ENCODE measurements around the gene RAD1.

RAD1 gene

DNA sequence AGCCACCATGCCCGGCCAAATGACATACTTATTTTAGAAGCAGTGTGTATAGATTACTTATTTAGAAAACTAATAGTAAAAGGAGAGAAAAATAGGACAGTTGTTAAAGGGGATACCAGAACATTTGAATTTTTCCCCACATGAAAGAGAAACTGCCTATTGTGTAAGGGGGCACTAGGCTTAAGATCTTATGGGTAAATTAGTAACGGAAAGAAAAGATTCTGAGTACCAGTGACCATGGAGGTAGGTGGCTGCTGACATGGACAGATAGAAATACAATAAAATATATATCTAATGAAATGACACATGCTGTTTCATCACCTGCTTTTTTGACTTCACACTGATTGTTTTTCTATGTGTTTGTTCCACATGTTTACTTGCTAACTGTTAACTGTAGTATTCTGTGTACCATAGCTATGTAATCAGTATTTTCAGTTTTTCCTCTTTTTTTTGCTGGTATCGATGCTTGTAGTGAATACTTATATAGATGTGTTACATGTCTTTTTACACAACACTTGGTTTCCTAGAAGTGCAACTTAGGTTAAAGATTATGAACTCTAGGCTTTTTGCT lies 11.1 kb upstream of the RAD1 start:
- TF ChIP-seq, protein P1, sequence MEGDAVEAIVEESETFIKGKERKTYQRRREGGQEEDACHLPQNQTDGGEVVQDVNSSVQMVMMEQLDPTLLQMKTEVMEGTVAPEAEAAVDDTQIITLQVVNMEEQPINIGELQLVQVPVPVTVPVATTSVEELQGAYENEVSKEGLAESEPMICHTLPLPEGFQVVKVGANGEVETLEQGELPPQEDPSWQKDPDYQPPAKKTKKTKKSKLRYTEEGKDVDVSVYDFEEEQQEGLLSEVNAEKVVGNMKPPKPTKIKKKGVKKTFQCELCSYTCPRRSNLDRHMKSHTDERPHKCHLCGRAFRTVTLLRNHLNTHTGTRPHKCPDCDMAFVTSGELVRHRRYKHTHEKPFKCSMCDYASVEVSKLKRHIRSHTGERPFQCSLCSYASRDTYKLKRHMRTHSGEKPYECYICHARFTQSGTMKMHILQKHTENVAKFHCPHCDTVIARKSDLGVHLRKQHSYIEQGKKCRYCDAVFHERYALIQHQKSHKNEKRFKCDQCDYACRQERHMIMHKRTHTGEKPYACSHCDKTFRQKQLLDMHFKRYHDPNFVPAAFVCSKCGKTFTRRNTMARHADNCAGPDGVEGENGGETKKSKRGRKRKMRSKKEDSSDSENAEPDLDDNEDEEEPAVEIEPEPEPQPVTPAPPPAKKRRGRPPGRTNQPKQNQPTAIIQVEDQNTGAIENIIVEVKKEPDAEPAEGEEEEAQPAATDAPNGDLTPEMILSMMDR (IDR thresholded peaks at IDR 0.05) = no peak

- TF ChIP-seq, protein P1 (IDR thresholded peaks at IDR 0.05) = no peak
Observed at GRCh38 chr5:34924462-34924765, 9.1 kb upstream of the RAD1 start.

DNA sequence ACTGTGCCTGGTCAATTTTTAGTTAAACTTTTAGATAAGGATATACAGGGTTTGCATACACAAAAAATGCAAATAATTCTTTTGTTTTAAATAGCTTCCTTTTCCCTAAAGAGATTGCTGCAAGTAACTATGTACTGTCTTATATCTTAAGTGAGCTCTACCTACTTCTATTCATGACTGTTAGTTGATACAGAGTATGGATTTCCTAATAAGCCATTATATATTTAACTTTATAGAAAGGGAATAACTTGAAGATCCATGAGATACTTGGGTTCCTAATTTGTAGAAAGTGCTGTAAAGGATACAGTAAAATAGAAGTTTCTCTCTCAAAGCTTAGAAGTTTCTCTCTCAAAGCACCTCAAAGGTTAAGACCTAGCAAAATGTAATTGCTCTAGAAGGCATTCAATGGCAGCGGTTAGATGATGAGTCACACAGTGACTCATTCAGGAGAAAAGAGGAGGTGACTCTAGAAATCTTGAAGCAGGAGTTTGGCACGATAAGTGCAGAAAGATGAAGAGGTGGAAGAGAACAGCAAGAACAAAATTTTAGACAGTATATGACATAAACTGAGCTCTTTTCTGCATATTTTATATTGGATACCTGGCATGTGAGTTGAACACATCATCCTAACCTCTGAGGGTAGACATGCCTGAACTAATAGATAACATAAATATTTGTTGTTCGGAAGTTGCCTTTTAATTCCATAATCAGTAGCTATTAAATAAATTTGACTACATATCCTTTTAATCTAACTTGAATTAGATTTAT lies 8.6 kb upstream of the RAD1 start:
- TF ChIP-seq, protein P1 (IDR thresholded peaks at IDR 0.05) = no peak

DNA sequence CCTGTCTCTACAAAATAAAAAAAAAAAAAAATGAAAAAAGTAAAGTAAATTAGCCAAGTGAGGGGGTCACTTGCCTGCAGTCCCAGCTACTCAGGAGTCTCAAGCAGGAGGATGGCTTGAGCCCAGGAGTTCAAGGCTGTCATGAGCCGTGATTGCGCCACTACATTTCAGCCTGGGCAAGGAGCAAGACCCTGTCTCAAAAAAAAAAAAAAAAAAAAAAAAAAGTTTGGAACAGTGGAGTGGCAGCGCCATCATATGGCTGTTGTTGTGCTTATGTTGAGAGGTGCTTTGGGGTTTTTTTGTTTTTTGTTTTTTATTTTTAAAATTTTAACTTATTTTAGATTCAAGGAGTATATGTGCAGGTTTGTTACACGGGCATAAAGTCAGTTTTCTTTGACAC lies 3.8 kb upstream of the RAD1 start:
- TF ChIP-seq, protein P1 (IDR thresholded peaks at IDR 0.05) = no peak

DNA sequence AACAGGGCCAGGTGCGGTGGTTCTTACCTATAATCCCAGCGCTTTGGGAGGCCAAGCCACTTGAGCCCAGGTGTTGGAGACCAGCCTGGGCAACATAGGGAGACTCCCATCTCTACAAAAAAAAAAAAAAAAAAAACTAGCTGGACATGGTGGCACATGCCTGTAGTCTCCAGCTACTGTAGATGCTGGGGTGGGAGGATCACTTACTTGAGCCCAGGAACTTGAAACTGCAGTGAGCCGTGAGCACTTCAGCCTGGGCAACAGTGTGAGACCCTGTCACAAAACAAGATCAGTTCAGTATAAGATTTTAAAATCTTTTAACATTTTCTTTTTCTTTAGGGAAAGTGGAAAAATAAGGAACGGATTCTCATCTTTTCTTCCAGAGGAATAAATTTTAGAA lies 2.7 kb upstream of the RAD1 start:
- TF ChIP-seq, protein P1 (IDR thresholded peaks at IDR 0.05) = no peak

GRCh38 chr5:34916518-34916917 lies 1.2 kb upstream of the RAD1 start:
- TF ChIP-seq, protein P1 (IDR thresholded peaks at IDR 0.05) = no peak

GRCh38 chr5:34915856-34916192 lies 520 bp upstream of the RAD1 start:
- TF ChIP-seq, protein P1 (IDR thresholded peaks at IDR 0.05) = no peak
